HG02938 (cell line): ENCODE results near the gene HK1.
"Not testable (repeated sequence)": the region's sequence is repeated elsewhere in the genome, so short reads cannot be mapped to it uniquely, and the experiment has no call there.

ENCODE experiments used
- ATAC-seq: cut with Tn5 transposase; IDR thresholded peaks from one replicate; pipeline ENCODE4 v1.9.1; 2021; ENCODE audit warnings: mild to moderate bottlenecking, moderate library complexity; ENCODE audit not compliant: unreplicated experiment

HK1 gene

GRCh38 chr10:69253171-69253570 lies 25.1 kb upstream of the HK1 start:
- ATAC-seq = no peak

- ATAC-seq = no peak
These were observed 23.4 kb upstream of the HK1 start for GRCh38 chr10:69254877-69255276.

- ATAC-seq = no peak
These were observed 18.6 kb upstream of the HK1 start for GRCh38 chr10:69259547-69260243.

GRCh38 chr10:69261184-69261583 lies 17.1 kb upstream of the HK1 start:
- no peak for ATAC-seq

GRCh38 chr10:69262292-69262751 lies 16.0 kb upstream of the HK1 start:
- no peak for ATAC-seq

GRCh38 chr10:69265521-69265920 lies 12.8 kb upstream of the HK1 start:
- no peak for ATAC-seq

- ATAC-seq = no peak
These were observed 9.4 kb upstream of the HK1 start for GRCh38 chr10:69268761-69269416.

GRCh38 chr10:69269761-69270160 lies 8.5 kb upstream of the HK1 start:
- no peak for ATAC-seq

GRCh38 chr10:69270990-69271389 lies 7.3 kb upstream of the HK1 start:
- ATAC-seq = no peak

- no peak for ATAC-seq
These were observed 5.7 kb upstream of the HK1 start for GRCh38 chr10:69272624-69273023.

- no peak for ATAC-seq
These were observed 2.9 kb upstream of the HK1 start for GRCh38 chr10:69275444-69275843.

GRCh38 chr10:69276503-69276902 lies 1.8 kb upstream of the HK1 start:
- ATAC-seq = no peak

GRCh38 chr10:69279110-69279509 lies 814 bp downstream of the HK1 start:
- no peak for ATAC-seq

GRCh38 chr10:69281507-69282413 lies 3.5 kb downstream of the HK1 start:
- ATAC-seq = no peak

- ATAC-seq = not testable (repeated sequence)
These were observed 6.1 kb downstream of the HK1 start for GRCh38 chr10:69284402-69284801.

GRCh38 chr10:69285699-69286098 lies 7.4 kb downstream of the HK1 start:
- ATAC-seq = no peak

- ATAC-seq = no peak
These were observed 8.9 kb downstream of the HK1 start for GRCh38 chr10:69287181-69287580.

- no peak for ATAC-seq
These were observed 12.7 kb downstream of the HK1 start for GRCh38 chr10:69290993-69291392.

- ATAC-seq = no peak
These were observed 14.2 kb downstream of the HK1 start for GRCh38 chr10:69292459-69292858.

- no peak for ATAC-seq
These were observed 16.8 kb downstream of the HK1 start for GRCh38 chr10:69295027-69295636.

- no peak for ATAC-seq
These were observed 25.3 kb downstream of the HK1 start for GRCh38 chr10:69303632-69304051.
